Right lobe of liver (tissue), 4 donors: ENCODE measurements around the gene SPX.

Experiments
- POLR2A ChIP-seq: fragments of 450-650 bp; IDR thresholded peaks from one replicate; pipeline ENCODE4 v1.6.1; 2017; ENCODE audit warnings: antibody characterized with exemption, mild to moderate bottlenecking
- TF ChIP-seq, protein P1 (sequence below), 4 donors: fragments of 200-600 bp in 3 of 4; fragments of 450-650 bp in 1 of 4; IDR thresholded peaks; one replicate each; pipeline versions ENCODE4 v1.5.1 to v1.8.0; 2016 to 2022; ENCODE audit warnings: antibody characterized with exemption in 4 of 4, mild to moderate bottlenecking in 2 of 4
- donor health status: DM: no; HTN: no; CAD: no.
- donor health status: DM: no; HTN: no; CAD: no.
- donor health status: DM: no; HTN: yes; CAD: no.

DNA sequence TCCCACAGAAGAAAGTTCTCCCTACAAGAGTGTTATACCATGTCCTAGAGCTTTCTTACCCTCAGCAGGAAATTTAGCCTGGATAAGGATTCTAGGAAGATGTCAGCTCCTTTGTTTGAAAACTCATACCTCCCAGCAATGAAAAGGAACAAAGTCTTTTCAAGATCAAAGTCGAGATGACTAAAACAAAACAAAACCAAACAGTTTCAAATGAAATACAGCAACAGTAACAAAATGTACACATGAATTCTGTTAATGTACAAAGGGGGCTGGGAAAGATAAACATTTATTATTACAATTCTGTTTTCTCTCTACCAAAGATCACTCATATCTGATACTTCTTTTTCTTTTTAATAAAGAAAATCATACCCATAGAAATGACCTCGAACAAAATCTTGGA is 36.8 kb downstream of the SPX start:
- TF ChIP-seq, protein P1, sequence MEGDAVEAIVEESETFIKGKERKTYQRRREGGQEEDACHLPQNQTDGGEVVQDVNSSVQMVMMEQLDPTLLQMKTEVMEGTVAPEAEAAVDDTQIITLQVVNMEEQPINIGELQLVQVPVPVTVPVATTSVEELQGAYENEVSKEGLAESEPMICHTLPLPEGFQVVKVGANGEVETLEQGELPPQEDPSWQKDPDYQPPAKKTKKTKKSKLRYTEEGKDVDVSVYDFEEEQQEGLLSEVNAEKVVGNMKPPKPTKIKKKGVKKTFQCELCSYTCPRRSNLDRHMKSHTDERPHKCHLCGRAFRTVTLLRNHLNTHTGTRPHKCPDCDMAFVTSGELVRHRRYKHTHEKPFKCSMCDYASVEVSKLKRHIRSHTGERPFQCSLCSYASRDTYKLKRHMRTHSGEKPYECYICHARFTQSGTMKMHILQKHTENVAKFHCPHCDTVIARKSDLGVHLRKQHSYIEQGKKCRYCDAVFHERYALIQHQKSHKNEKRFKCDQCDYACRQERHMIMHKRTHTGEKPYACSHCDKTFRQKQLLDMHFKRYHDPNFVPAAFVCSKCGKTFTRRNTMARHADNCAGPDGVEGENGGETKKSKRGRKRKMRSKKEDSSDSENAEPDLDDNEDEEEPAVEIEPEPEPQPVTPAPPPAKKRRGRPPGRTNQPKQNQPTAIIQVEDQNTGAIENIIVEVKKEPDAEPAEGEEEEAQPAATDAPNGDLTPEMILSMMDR (IDR thresholded peaks at IDR 0.05) = no peak
- TF ChIP-seq POLR2A = no peak
